Inflammatory macrophage treated with lipopolysaccharide for 1 hour (primary cell): ENCODE data around the gene ACAA2.

Source experiments
- DNase-seq, 2 donors: peaks; one replicate each; pipeline ENCODE4 v3.0.0-alpha.2; 2020 to 2022

ACAA2 gene

DNA sequence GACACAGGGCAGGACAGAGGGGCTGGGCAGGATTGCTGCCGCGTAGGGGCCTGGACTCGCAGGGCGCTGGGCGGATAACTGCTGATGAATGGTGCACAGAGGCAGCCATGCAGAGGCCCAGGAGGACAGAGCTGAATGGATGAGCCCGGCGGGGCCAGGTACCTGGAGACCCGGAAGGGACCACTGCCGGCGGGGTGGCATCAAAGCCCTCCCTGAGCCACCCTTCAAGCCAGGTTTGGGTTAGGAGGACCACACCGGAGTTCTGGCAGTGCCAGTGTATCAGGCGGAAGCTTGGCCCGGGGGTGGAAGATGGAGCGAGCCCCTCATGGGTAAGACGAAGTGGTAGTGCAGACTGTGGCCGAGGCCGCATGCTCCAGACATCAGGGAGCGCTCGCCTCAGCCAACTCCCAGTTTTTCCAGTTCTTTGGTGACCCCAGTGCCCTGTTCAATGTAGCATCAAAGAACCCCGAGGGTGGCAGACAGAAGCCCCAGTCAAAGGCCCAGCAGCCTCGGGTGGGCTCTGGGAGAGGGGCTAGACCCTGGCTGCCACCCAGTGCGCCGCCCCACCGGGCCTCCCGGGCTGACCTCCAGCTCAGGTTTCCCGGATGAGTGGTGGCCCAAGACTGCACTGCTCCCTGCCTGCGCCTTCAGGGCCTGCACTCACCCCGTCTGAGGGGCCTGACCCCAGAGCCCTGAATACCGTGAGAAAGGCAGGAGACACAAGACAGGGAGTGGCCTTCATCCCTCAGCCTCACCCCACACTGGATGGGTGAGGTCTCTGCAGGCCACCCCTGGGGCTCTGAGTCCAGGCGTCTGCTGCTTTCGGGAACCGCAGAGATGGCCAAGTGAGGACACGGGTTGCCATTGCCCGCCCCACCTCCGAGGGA, 50.9 kb downstream of the ACAA2 start:
- DNase-seq, result no peak

DNA sequence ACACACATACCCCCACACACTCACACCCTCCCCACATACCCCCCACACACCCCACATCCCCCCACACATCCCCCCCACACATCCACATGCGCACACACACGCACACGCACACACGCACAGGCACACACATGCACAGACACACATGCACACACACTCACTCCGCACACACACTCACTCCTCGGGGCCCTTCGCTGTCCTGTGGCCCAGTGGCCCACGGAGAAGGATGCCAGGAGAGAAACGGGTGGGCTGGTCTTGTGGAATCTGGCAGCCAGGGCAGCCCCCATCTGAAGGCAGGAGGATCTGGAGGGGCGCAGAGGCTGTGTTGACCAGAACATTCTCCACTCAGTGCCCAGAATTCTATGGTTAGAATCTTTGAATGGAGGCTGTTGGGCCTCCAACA, 51.6 kb downstream of the ACAA2 start:
- DNase-seq, result no peak

DNA sequence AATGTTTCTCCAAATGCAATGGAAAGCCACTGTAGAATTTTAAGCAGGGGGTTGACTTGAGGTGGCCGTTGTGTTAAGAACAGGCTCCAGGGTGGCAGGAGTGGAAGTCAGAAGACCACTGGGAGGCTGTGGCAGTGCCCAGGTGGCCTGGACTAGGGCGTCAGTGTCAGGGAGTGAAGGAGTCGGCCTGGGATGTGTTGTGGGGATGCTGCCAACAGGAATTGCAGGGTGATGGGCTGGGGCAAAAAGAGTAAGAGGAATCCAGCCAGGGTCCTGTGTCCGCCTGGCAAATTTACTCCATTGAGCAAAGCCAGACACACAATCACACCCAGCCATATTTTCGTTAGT, 55.1 kb downstream of the ACAA2 start:
- no peak for DNase-seq

DNA sequence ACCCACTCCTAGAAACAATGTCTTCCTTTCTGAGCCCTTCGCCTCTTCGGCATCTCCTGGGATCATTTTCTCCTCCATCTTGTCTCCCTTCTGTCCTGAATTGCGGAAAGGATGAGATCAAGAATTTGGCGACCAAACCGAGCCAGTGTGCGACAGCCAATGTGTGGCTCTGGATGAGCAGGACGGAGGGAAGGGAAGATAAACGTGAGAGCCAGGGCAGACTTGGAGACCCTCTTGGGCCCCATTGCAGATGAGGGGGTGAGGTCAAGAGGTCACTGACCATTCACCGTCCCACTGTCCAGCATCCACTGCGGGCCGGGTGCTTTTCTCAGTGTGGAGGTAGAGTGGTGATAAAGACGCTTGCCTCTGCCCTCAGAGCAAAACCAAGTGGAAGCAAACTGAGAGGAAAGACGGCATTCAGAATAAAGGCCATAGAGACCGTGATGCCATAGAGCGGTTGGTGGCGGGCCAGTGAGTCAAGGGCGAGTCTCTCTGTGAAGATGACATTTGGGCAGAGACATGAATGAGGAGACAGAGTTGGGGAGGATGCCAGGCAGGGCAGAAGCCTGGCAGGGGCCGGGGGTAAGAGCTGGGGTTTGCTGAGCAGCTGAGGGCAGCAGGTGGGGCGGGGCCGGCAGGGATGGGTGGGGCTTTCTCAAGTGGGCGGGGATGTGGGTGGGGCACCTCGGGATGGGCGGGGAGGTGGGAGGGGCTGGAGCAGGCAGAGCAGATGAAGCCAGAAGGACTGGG, 55.6 kb downstream of the ACAA2 start:
- DNase-seq, result no peak

DNA sequence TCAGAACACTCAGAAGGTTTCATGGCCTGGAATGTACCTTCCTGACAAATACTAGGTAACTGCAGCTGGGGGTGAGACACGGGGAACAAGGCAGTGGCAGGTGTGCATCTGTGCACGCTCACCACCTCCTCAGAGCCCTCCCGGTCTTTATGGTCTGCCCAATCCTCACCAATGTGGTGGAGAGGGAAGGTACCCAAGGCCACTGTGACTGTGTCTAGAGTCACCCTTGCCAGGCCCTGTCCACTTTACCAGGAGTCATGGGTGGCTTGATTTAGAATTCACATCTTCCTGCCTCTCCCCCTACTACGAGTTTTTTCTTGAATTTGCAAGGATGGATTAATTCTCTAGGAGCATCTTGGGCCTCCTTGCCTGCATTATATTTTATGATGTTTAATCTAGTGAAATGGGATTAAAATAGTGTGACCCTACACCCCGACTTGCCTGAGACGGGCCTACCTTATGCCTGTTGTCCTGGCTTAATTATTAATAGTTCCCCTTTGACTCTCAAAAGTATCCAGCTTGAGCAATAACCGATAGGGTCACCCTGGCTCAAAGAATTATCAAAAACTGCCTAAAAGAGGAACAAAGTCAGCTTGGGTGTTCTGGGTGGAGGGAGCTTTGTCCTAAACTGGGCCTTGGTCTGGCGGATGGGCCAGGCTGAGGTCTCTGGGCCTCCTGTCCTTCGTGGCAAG, 56.5 kb downstream of the ACAA2 start:
- DNase-seq, result no peak

DNA sequence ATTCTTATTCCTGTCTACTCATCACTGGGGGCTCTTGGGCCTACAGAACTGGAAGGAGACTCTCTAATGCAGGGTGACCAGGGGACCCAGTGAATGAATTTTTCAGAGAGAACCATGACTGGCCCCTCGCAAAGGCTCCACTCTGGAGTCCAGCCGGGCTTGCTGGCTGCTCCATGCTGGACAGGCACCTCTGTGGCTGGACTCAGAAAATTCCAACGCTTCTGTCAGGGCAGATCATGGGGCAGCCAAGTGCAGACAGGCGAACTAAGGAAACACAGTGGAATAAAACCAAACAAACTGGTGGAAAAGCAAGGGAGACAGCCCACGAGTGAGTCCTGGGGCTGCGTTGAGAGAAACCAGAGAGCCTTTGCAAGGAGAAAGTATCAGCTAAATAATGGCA, 57.2 kb downstream of the ACAA2 start:
- no peak for DNase-seq

DNA sequence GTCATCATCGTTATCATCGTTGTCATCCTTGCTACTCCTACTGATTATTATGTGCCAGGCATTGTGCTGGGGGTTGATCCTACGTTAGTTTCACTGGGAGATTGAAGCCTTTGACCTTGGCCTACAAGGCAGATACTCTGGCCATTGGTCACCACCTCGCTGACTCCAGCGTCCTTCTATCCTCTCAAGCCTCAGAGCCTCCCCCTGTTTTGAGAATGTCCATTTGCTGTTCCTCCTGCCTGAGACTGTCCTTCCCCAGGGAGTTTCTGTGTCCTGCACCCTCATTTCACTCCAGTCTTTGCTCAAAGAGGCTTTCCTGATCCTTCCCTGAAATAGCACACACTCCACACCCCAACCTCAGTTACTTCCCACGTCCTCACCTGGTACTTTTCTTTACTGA, 57.8 kb downstream of the ACAA2 start:
- DNase-seq, result no peak

DNA sequence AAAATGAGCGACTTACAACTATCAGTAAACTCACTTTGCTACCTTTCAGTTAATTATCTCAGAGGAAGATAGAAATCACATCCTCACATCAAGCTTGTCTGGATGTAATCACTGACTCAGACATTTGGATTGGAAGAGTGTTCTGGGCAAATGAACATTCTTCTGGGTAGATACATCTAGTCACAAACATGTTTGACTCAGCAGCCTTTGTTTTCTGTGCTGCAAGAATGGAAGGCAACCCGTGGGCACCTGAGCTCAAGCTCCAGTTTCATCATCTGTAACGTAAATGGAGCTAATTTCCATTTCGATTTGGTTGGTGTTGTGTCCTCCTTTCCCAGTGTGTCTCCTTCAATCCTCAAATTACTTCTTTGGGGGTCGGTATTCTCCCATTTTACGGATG, 58.5 kb downstream of the ACAA2 start:
- DNase-seq, result no peak

DNA sequence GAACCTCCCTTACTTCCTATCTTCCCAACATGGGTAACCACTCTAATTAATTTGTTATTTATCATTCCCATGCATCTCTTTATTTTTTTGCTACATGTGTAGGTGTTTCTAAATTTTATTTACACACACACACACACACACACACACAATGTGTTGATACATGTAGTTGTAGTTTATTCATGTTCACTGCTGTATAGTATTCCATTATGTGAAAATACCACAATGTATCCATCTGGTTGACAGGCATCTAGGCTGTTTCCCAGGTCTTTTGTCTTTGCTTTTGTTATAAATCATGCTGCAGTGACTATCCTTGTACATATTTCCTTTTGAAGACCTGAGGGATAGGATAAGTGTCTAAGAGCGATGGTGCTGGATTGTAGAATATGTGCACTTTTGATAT, 59.7 kb downstream of the ACAA2 start:
- DNase-seq, result no peak

DNA sequence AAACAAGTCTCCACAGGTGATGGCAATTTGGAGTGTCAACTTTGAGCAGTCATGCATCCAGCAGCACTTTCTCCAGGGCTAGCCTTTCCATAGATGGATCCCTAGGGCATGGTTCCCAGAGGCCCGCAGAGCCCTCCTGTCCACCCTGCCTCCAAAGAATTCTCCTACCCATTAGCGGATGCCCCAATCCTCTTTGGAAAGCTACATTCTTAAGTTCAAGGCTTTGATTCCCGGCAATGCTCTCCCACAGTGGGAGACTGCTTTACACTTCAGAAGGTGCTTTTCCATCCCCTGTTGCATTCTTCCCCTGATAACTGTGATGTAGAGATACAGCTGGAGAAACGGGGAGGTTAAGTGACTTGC, 61.3 kb downstream of the ACAA2 start:
- DNase-seq, result no peak

DNA sequence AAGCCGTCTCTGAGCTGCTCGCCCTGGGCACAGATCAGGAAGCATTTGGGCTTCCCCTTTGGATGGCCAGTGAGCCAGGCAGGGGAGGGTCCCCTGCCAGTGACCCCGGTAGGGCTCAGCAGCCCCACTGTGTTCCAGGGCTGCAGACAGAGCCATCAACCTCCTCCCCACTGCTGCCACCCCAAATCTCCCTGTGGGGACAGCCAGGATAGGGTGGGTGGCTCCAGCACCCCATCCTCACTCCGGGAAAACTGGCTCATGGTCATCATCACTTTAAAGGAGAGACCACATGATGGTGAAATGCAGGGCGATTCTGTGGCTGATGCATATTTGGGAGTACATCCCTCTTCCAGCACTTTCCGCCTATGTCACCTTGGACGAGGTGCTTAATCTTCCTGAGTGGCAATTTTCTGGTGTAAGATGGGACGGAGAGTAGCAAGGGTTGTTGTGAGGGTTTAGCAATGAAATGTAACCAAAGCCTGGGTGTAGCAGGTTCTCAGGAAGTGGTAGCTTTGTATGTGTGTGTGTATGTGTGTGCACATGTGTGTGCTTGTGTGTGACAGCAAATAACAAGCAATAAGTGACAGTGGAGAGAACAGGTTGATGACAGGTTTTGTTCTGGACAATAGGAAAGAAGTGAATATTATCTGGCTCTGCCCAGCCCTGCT, 61.8 kb downstream of the ACAA2 start:
- no peak for DNase-seq

DNA sequence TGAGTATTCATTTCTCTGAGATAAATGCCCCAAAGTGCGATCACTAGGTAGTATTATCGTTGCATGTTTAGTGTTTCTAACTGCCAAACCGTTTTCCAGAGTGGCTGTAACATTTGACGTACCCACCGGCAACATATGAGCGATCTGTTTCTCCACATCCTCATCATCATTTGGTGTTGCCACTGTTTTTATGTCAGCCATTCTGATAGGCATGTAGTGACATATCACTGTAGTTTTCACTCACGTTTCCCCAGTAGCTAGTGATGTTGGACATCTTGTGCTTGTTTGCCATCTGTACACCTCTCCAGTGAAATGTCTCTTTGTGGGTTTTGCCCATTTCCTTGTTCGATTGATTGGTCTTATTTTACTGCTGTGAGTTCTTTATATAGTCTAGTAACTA, 63.8 kb downstream of the ACAA2 start:
- DNase-seq, result no peak

DNA sequence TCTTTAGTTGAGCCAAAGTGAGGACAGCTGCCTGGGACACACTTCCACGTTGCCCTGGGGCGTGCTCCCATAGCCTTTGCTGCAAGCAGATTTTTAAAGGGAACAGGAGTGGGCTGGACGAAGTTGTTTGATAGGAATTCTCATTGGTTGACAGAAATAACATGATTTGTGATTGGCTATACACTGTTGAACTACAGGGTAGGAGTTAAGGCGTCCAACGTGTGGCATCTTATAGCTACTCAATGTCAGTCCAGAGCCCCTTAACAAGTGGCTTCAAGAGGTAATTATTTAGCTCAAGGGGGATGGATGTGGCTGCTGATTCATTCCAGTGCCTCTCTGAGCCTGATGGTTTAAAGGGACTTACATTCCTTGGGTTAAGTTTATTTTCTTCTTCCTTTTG, 65.5 kb downstream of the ACAA2 start:
- DNase-seq, result no peak

DNA sequence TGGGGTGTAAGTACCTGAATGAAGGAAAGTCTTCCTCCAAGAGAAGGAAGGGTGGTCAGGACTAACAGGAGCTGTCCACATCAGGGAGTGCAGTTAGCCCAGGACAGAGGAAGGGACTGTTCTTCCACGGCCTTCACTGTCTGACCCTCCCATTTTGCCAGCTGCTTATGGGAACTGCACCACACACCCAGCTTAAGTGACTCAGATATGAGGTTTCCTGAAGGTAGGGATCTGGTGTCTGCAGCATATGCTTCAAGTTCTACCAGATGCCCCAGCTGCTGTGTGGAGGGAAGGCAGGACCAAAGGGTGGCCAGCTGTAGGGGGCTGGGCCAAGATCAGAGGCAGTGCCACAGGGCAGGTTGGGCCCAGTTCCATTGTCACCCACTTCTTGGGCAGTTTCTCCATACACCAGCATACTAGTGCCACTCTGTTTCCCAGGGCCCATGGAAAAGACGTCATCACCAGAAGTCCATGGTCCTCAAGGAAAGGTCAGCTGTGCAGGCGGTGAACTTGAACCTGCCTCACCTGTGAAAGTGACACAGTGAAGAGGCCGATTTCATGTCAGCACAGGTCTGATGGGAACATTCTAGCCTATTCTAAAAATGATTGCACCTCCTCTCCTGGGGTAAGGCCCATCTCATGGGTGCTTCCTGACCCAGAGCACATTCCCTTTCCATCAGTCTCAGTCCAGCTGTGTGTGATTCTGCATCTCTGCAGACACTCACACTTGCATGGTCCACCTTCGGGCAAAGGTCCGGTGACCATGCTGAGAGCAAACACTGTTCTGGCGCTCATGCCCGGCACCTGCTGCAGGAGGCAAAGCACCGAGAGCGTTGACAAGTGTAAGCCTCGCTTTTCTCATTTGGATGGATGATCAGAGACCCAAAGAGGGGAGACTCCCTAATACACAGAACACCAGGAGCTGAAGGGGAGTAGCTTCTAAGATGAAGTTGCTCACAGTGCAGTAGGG, 68.0 kb downstream of the ACAA2 start:
- no peak for DNase-seq

DNA sequence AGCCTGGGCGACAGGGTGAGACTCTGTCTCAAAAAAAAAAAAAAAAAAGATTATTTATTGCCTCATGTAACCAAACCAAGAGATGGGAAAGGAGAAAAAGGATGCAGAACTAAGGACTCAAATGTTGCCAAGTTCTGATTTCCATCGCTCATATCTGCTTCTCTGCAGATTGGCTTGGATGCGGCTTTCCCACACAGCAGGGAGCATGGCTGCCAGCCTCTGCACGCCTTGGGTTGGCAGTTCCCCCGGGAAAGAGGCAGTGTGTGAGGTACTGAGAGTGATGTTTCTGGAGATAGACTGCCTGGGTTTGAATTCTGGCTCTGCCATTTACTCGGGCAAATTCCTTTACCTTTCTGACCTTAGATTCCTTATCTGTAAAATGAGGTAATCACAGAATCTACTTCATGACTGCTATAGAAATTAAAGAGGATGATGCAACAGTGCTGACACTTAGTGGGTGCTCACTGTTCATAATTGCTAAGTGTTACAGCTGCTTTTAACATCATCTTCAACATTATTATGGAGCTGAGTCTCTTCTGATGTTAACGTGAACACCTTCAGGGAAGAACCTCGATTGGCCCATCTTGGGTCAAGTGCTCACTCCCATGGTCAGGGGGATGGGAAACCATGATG, 68.8 kb downstream of the ACAA2 start:
- DNase-seq, result no peak

DNA sequence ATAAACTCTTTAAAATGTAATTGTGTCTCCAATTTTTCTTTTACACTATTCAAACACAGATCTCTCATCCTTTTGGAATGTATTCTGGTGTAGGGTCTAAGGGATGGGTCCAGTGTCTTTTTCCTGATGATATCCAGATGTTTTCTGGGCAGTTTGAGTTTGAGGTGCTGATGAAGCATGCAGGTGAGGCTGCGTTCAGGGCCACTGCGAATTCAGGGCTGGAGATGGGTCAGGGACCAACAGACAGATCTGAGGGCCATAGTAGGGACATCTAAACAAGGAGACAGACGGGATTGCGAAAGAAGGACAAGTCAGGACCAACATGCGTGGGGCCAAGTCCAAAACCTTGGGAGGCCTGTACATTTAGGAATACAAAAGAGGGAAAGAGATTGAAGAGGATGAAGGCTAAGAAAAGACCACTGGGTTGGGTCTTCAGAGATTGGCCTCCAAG, 70.2 kb downstream of the ACAA2 start:
- DNase-seq, result no peak

DNA sequence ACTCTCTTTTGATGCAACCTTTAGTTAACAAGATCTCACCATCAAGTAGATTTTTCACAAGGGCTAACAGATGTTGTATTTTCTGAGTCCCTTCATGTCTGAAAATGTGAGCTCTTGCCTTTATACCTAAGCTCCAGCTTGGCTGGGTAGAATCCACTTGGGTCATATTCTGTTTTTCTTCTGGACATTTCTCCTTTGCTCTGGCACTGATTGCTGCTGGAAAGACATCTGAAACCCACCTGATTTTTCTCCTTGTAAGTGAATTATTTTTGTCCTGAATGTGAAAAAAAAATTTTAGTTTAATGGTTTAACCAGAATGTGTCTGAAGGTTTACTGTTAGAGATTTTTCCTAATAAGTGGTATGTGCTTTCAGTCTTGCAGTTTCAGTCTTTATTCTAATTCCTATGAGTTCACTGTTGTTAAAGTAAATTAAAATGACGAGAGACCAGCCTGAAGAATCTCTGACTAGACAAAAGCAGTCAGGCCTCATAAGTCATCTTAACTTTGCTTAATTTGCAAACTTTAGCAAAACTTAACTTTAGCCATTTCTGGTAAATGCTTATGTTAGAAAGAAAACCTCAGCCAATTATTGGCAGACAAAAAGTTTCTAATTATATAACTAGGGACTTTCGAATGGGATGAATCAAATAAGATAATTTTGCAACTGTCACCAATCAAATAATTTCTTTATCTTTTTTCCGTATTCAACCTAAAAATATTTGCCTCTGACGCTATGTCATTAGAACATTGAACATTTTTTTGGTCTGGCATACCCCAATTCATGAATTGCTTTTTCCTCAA, 70.8 kb downstream of the ACAA2 start:
- DNase-seq, result no peak

DNA sequence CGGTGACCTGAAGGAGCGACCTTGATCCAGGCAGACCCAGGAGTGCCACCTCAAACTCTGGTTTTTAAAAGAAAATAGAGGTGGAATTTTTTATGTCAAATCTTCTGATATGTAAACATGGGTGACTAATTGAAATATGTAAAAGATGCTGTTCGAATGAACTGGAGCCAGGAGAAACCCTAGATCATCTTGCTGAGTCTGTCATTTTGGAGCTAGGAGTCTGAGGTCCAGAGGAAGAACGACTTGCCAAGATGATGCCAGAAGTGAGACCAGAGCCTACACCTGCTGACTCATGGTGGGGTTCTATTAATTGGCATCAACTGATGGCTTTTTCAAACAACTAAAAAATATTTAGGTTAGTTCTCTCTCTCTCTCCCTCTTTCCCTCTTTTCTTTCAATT, 74.1 kb downstream of the ACAA2 start:
- DNase-seq, result no peak

DNA sequence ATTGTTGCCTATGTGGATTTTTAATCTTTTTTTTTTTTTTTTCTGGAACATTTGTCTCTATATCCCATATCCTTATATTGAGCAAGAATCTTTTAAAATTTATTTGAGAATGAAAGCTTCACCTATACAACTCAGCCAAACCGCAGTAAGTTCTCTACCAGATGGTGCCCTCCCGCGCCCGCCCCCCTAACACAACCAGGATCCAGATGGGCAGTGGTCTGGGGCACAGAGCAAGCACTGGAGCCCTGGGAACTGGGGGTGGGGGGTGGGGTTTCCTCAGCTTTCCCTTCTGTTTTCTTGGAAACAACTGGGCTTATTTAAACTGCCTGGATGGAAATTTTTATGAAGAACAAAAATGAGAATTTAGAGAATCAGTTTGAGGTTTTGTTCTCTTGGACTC, 74.6 kb downstream of the ACAA2 start:
- no peak for DNase-seq

DNA sequence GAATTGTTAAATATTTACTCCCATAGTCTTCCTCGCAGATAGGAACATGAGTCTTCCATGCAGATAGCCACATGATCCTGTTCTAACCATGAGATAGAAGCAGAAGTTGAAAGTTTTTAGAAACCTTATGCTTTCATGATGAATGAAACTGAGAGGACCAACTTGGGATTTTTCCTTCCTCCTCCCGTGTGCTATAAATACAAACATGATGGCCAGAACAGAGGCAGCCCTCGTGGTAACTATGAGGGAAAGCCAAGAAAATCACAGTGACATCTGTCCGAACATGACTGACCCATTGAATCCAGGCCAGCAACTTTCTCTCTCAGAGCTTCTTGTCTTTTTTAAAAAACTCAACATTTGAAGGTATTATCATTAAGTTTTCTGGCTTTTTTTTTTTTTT, 78.5 kb downstream of the ACAA2 start:
- DNase-seq, result no peak
